Calu3 (cell line): Measurements from ENCODE around the gene PARVG. TPM values are rescaled to one million over a fixed set of nuclear protein-coding genes. Genes with fewer than 3 reads are reported as not detected.

ENCODE experiments used
- BruUV-seq: library from RNA; stranded (reverse); fragments of 400-500 nt; replicated peaks from 2 replicates; lab custom pipeline; 2021; lab: Mats Ljungman, UMichigan
- CTCF ChIA-PET: fragments of 300-600 bp; sonication (Branson Sonifier 250); formaldehyde crosslinking; loops from one replicate; lab custom pipeline; 2022; ENCODE audit warnings: antibody characterized with exemption; lab: Charles Lee
- DNase-seq: peaks from one replicate; pipeline ENCODE4 v3.0.0; 2022
- H3K27ac Mint-ChIP-seq: one replicate; pipeline ENCODE4 v1.8.0; 2022; ENCODE audit warnings: mixed read lengths; ENCODE audit not compliant: unreplicated experiment
- H3K27me3 Mint-ChIP-seq: one replicate; pipeline ENCODE4 v1.8.0; 2022; ENCODE audit warnings: mixed read lengths; ENCODE audit not compliant: unreplicated experiment
- H3K36me3 Mint-ChIP-seq: one replicate; pipeline ENCODE4 v1.8.0; 2022; ENCODE audit warnings: mild to moderate bottlenecking, moderate library complexity, mixed read lengths; ENCODE audit not compliant: insufficient read depth, unreplicated experiment
- H3K4me1 Mint-ChIP-seq: one replicate; pipeline ENCODE4 v1.8.0; 2022; ENCODE audit warnings: mild to moderate bottlenecking, low read depth, mixed read lengths; ENCODE audit not compliant: unreplicated experiment
- H3K4me3 Mint-ChIP-seq: one replicate; pipeline ENCODE4 v1.8.0; 2022; ENCODE audit warnings: mild to moderate bottlenecking, low read depth, moderate library complexity, mixed read lengths; ENCODE audit not compliant: unreplicated experiment
- H3K9me3 Mint-ChIP-seq: one replicate; pipeline ENCODE4 v1.8.0; 2022; ENCODE audit warnings: low read depth, mixed read lengths; ENCODE audit not compliant: unreplicated experiment
- CTCF ChIP-seq: fragments of 200-600 bp; IDR thresholded peaks from one replicate; pipeline ENCODE4 v1.8.0; 2022; ENCODE audit warnings: antibody characterized with exemption; ENCODE audit not compliant: unreplicated experiment
- intact Hi-C: fragments of 100-400 bp; cut with micrococcal nuclease; formaldehyde crosslinking; loops from one replicate; pipeline ENCODE4 v1.10.0; 2022; ENCODE audit not compliant: unreplicated experiment
- total RNA-seq: library from RNA; stranded (reverse); gene quantifications from 2 replicates; pipeline ENCODE4 v1.2.3, GENCODE V29; 2022

Gene PARVG
- total RNA-seq, 1 experiment from 2014 or later: not detected

GRCh38 chr22:44212936-44213335 lies 32.2 kb downstream of the PARVG start:
- Mint-ChIP-seq H3K27me3 (peaks cover 58% of the 10 kb centered on the region), H3K4me3 (no peak overlapping the region), H3K27ac (no peak overlapping the region), H3K36me3 (no peaks in the 10 kb centered on the region), H3K9me3 (peaks cover 3% of the 10 kb centered on the region), H3K4me1 (no peaks in the 10 kb centered on the region)
- intact Hi-C loops: no loop called here
- TF ChIP-seq CTCF: no peak
- DNase-seq: no peak
- no TSS peak for BruUV-seq
- CTCF ChIA-PET: no interaction called here

GRCh38 chr22:44213489-44214043 lies 32.8 kb downstream of the PARVG start:
- Mint-ChIP-seq H3K27ac (no peak overlapping the region), H3K36me3 (no peaks in the 10 kb centered on the region), H3K4me1 (no peaks in the 10 kb centered on the region), H3K27me3 (peaks cover 52% of the 10 kb centered on the region), H3K9me3 (peaks cover 3% of the 10 kb centered on the region), H3K4me3 (no peak overlapping the region)
- no peak for TF ChIP-seq CTCF
- no TSS peak for BruUV-seq
- intact Hi-C loops: no loop called here
- DNase-seq: no peak
- CTCF ChIA-PET: no interaction called here

- no TSS peak for BruUV-seq
- Mint-ChIP-seq H3K27ac (no peak overlapping the region), H3K36me3 (no peaks in the 10 kb centered on the region), H3K4me3 (no peak overlapping the region), H3K9me3 (peaks cover 3% of the 10 kb centered on the region), H3K4me1 (no peaks in the 10 kb centered on the region), H3K27me3 (peaks cover 50% of the 10 kb centered on the region)
- intact Hi-C loops: no loop called here
- CTCF ChIA-PET: no interaction called here
- TF ChIP-seq CTCF: no peak
- no peak for DNase-seq
Observed at GRCh38 chr22:44214187-44214586, 33.5 kb downstream of the PARVG start.

- no peak for DNase-seq
- Mint-ChIP-seq H3K36me3 (no peaks in the 10 kb centered on the region), H3K9me3 (peaks cover under 1% of the 10 kb centered on the region), H3K4me1 (no peaks in the 10 kb centered on the region), H3K4me3 (no peak overlapping the region), H3K27me3 (peaks cover 50% of the 10 kb centered on the region), H3K27ac (no peak overlapping the region)
- BruUV-seq: no TSS peak
- TF ChIP-seq CTCF: no peak
- intact Hi-C loops: no loop called here
- CTCF ChIA-PET: no interaction called here
Observed at GRCh38 chr22:44214764-44215163, 34.0 kb downstream of the PARVG start.
